ENCODE results near the gene EPHB1. TPM values are rescaled to one million over a fixed set of nuclear protein-coding genes. Genes with fewer than 3 reads are reported as not detected.

EPHB1 gene
- total RNA-seq, 1 experiment from 2014 or later, result 2.8 TPM

- Histone ChIP-seq H2BK5ac (ENCODE audit: insufficient read length, low read length) (no peak overlapping the region), H3K4ac (ENCODE audit: low read depth, low read length) (no peak overlapping the region), H3K4me1 (ENCODE audit: insufficient read depth, low read length) (peaks cover 9% of the 10 kb centered on the region), H2AFZ (ENCODE audit: low read length) (no peak overlapping the region), H3K27ac (ENCODE audit: insufficient read length, low read depth, low read length) (no peak overlapping the region), H3K4me2 (ENCODE audit: insufficient read depth, insufficient read length, low read length) (no peak overlapping the region), H4K5ac (ENCODE audit: insufficient read length, low read depth, low read length) (no peak overlapping the region), H3K23me2 (ENCODE audit: insufficient read length, low read depth, low read length, poor library complexity, severe bottlenecking) (no peaks in the 10 kb centered on the region), H3K9ac (ENCODE audit: extremely low read depth, insufficient read length, low read length) (no peak overlapping the region), H3K79me1 (ENCODE audit: insufficient read depth, low read depth, low read length, poor library complexity, severe bottlenecking) (no peaks in the 10 kb centered on the region), H3K14ac (ENCODE audit: insufficient read depth, low read length) (no peak overlapping the region), H4K20me1 (ENCODE audit: control insufficient read depth, insufficient read depth, insufficient read length) (no peaks in the 10 kb centered on the region), H3K79me2 (ENCODE audit: insufficient read depth, low read length) (no peaks in the 10 kb centered on the region), H4K8ac (replicated peaks; ENCODE audit: insufficient read length, low read depth, low read length) (no peak overlapping the region), H2BK12ac (ENCODE audit: insufficient read length, low read depth, low read length) (no peak overlapping the region), H2BK15ac (ENCODE audit: low read depth, low read length) (no peak overlapping the region), H2BK20ac (ENCODE audit: low read depth, low read length, poor library complexity, severe bottlenecking) (no peak overlapping the region), H3T11ph (ENCODE audit: low read length) (no peak overlapping the region), H2AK5ac (ENCODE audit: insufficient read length, low read length) (no peak overlapping the region), H4K91ac (ENCODE audit: insufficient read length, low read depth, low read length) (no peak overlapping the region), H3K9me3 (ENCODE audit: control insufficient read depth, low read depth, low read length) (no peaks in the 10 kb centered on the region), H3K27me3 (ENCODE audit: insufficient read depth, low read length) (no peaks in the 10 kb centered on the region), H2BK120ac (ENCODE audit: low read depth, low read length, poor library complexity, severe bottlenecking) (no peak overlapping the region), H3K23ac (ENCODE audit: insufficient read length, low read depth, low read length) (no peak overlapping the region), H3K18ac (ENCODE audit: insufficient read length, low read depth, low read length) (no peak overlapping the region), H3K56ac (ENCODE audit: insufficient read length, low read depth, low read length) (no peak overlapping the region)
- H3K27ac Mint-ChIP-seq, result peak overlapping the region in 1 of 3 experiments; percentile 14; a peak in 1 of 7 replicates
- no CpG with 5 or more reads among the region's 3 CpGs for WGBS (ENCODE audit: extremely low coverage, insufficient read length, low lambda C conversion rate)
- H3K9me3 Mint-ChIP-seq, result no peaks in the 10 kb centered on the region
- no peaks in the 10 kb centered on the region for H3K27me3 Mint-ChIP-seq (ENCODE audit: low read depth)
- no peaks in the 10 kb centered on the region for H3K36me3 Mint-ChIP-seq (ENCODE audit: insufficient read depth in 1 of 3, low read depth in 3 of 3)
- TF ChIP-seq CTCF (conservative IDR thresholded peaks at IDR 0.05), result no peak
- H3K4me3 Mint-ChIP-seq, result no peak overlapping the region
- no peak for DNase-seq
- peaks cover 27 to 33% of the 10 kb centered on the region in 2 experiments for H3K4me1 Mint-ChIP-seq
Observed at GRCh38 chr3:135103917-135104316, 308.9 kb downstream of the EPHB1 start.

All from H9 (cell line).